GM12878 (cell line): Measurements from ENCODE around the gene HORMAD2. TPM values are rescaled to one million over a fixed set of nuclear protein-coding genes. Genes with fewer than 3 reads are reported as not detected.

Source experiments
- ATAC-seq: fragments of 200-7000 bp; cut with Tn5 transposase; 3 replicates; pipeline ENCODE4 v1.9.1; 2020; ENCODE audit warnings: mild to moderate bottlenecking, moderate library complexity
- BruUV-seq: library from RNA; stranded (reverse); fragments of 400-500 nt; replicated peaks from 2 replicates; lab custom pipeline; 2021; lab: Mats Ljungman, UMichigan
- CTCF ChIA-PET: fragments of 300-600 bp; sonication (Branson Sonifier 250); formaldehyde crosslinking; extraction: SDS; loops from one replicate; lab custom pipeline; 2021; ENCODE audit warnings: inconsistent platforms; lab: Yijun Ruan, JAX
- POLR2A ChIA-PET: fragments of 350-600 bp; formaldehyde crosslinking; extraction: SDS; loops from one replicate; lab custom pipeline; 2021; ENCODE audit warnings: inconsistent platforms; lab: Charles Lee
- RAD21 ChIA-PET: fragments of 300-600 bp; sonication (Branson Sonifier 250); formaldehyde crosslinking; loops from one replicate; lab custom pipeline; 2023; ENCODE audit warnings: antibody characterized with exemption; ENCODE audit not compliant: unreplicated experiment; lab: Charles Lee
- SMC1A ChIA-PET: fragments of 300-600 bp; sonication (Branson Sonifier 250); formaldehyde crosslinking; loops from one replicate; lab custom pipeline; 2023; ENCODE audit not compliant: unreplicated experiment, uncharacterized antibody; lab: Charles Lee
- DNase-seq: peaks from one replicate; pipeline ENCODE4 v3.0.0-alpha.2; 2011; ENCODE audit warnings: low read depth, low spot score
- FAIRE-seq: peaks from 3 replicates; lab custom pipeline; 2011; peaks lifted over from hg19 to GRCh38; lab: Jason Lieb, UNC
- H2AFZ ChIP-seq: 2 replicates; pipeline ENCODE4 v1.6.0; 2011; ENCODE audit warnings: low read depth, low read length, control low read depth; ENCODE audit not compliant: control insufficient read depth
- H3K27ac ChIP-seq: 2 replicates; pipeline ENCODE4 v1.5.1; 2011; ENCODE audit warnings: control low read depth; ENCODE audit not compliant: control insufficient read depth, insufficient read depth
- H3K27me3 ChIP-seq, 2 experiments: replicated peaks in 1 of 2; 2 replicates each; pipeline versions ENCODE4 v1.6.0 to v1.6.1; 2011; ENCODE audit warnings: low read length in 1 of 2; ENCODE audit not compliant: control insufficient read depth in 2 of 2, insufficient read depth in 2 of 2
- H3K36me3 ChIP-seq, 2 experiments: 2 replicates each; pipeline ENCODE4 v1.5.1; 2011; ENCODE audit warnings: low read length in 1 of 2; ENCODE audit not compliant: control insufficient read depth in 2 of 2, insufficient read depth in 2 of 2
- H3K4me1 ChIP-seq: 2 replicates; pipeline ENCODE4 v1.6.1; 2011; ENCODE audit warnings: mild to moderate bottlenecking, low read length, moderate library complexity, mixed read lengths; ENCODE audit not compliant: control insufficient read depth, insufficient read depth
- H3K4me2 ChIP-seq: 2 replicates; pipeline ENCODE4 v1.6.0; 2011; ENCODE audit warnings: control low read depth; ENCODE audit not compliant: control insufficient read depth, insufficient read depth
- H3K4me3 ChIP-seq: fragments of 200-600 bp; sonication (generic); 2 replicates; pipeline ENCODE4 v1.5.1; 2016
- H3K79me2 ChIP-seq: 2 replicates; pipeline ENCODE4 v1.6.0; 2011; ENCODE audit warnings: low read length; ENCODE audit not compliant: control insufficient read depth, insufficient read depth
- H3K9ac ChIP-seq: 2 replicates; pipeline ENCODE4 v1.8.0; 2011; ENCODE audit warnings: low read length, control low read depth, mixed read lengths; ENCODE audit not compliant: control insufficient read depth, insufficient read depth
- H3K9me3 ChIP-seq: replicated peaks from 3 replicates; pipeline ENCODE4 v1.5.1; 2011; ENCODE audit warnings: mild to moderate bottlenecking, low read length; ENCODE audit not compliant: control insufficient read depth, insufficient read depth
- H4K20me1 ChIP-seq: 2 replicates; pipeline ENCODE4 v1.6.0; 2011; ENCODE audit not compliant: control insufficient read depth, insufficient read depth
- BCL3 ChIP-seq: IDR thresholded peaks from 2 replicates; pipeline ENCODE4 v1.6.1; 2011; ENCODE audit warnings: borderline replicate concordance, low read depth, mild to moderate bottlenecking, moderate library complexity, low read length; ENCODE audit not compliant: insufficient read depth, poor library complexity, severe bottlenecking
- CBX3 ChIP-seq: fragments of 200-600 bp; sonication (generic); IDR thresholded peaks from 2 replicates; pipeline ENCODE4 v1.6.1; 2016; ENCODE audit warnings: low read depth, borderline replicate concordance
- CEBPB ChIP-seq, 2 experiments: fragments of 150-350 bp in 1 of 2; IDR thresholded peaks; 2 replicates each; pipeline ENCODE4 v1.6.1; 2012 to 2014; ENCODE audit warnings: low read depth in 2 of 2, low read length in 2 of 2, borderline replicate concordance in 1 of 2, inconsistent platforms in 1 of 2
- CHD2 ChIP-seq: IDR thresholded peaks from 2 replicates; pipeline ENCODE4 v1.6.1; 2011; ENCODE audit warnings: low read depth, low read length, improper control_type of control experiment, borderline replicate concordance
- CREB1 ChIP-seq: IDR thresholded peaks from 2 replicates; pipeline ENCODE4 v1.6.1; 2012; ENCODE audit warnings: low read depth, mild to moderate bottlenecking, inconsistent platforms
- CTCF ChIP-seq, 3 experiments: IDR thresholded peaks in 2 of 3; conservative IDR thresholded peaks in 1 of 3; 2 replicates each; pipeline ENCODE4 v1.5.1; 2011; ENCODE audit warnings: low read depth in 3 of 3, low read length in 3 of 3, mild to moderate bottlenecking in 3 of 3, control low read depth in 2 of 3, moderate library complexity in 2 of 3, inconsistent platforms in 1 of 3, mixed read lengths in 1 of 3; ENCODE audit not compliant: control insufficient read depth in 2 of 3, insufficient read depth in 1 of 3; ENCODE audit errors: extremely low read depth in 1 of 3
- ETV6 ChIP-seq, 2 experiments: fragments of 450-650 bp in 1 of 2; IDR thresholded peaks in 1 of 2; conservative IDR thresholded peaks in 1 of 2; 2 replicates each; pipeline ENCODE4 v1.6.1; 2014; ENCODE audit warnings: antibody characterized with exemption in 1 of 2, borderline replicate concordance in 1 of 2, low read depth in 1 of 2, mild to moderate bottlenecking in 1 of 2, moderate library complexity in 1 of 2
- HDAC6 ChIP-seq: fragments of 200-600 bp; sonication (generic); IDR thresholded peaks from one replicate; pipeline ENCODE4 v1.8.0; 2017; ENCODE audit warnings: antibody characterized with exemption; ENCODE audit not compliant: unreplicated experiment
- IKZF1 ChIP-seq: fragments of 450-650 bp; conservative IDR thresholded peaks from 2 replicates; pipeline ENCODE4 v1.6.1; 2017; ENCODE audit warnings: antibody characterized with exemption, mild to moderate bottlenecking
- JUND ChIP-seq: IDR thresholded peaks from 2 replicates; pipeline ENCODE4 v1.6.1; 2012; ENCODE audit warnings: low read depth, mild to moderate bottlenecking, low read length, improper control_type of control experiment, moderate library complexity
- NFIC ChIP-seq: IDR thresholded peaks from 2 replicates; pipeline ENCODE4 v1.6.1; 2012; ENCODE audit warnings: low read depth, mild to moderate bottlenecking, inconsistent platforms, low read length, moderate library complexity
- NFYA ChIP-seq: IDR thresholded peaks from 2 replicates; pipeline ENCODE4 v1.6.1; 2011; ENCODE audit warnings: low read depth, mild to moderate bottlenecking, low read length, improper control_type of control experiment, borderline replicate concordance
- PKNOX1 ChIP-seq: fragments of 450-650 bp; IDR thresholded peaks from 2 replicates; pipeline ENCODE4 v1.6.1; 2016; ENCODE audit warnings: mild to moderate bottlenecking
- RUNX3 ChIP-seq: IDR thresholded peaks from 2 replicates; pipeline ENCODE4 v1.6.1; 2012; ENCODE audit warnings: low read length, inconsistent platforms
- SMARCA5 ChIP-seq: fragments of 450-650 bp; IDR thresholded peaks from 2 replicates; pipeline ENCODE4 v1.6.1; 2017; ENCODE audit warnings: mild to moderate bottlenecking
- ZBTB4 ChIP-seq: fragments of 450-650 bp; formaldehyde crosslinking; IDR thresholded peaks from 2 replicates; pipeline ENCODE4 v1.4.0; 2022; ENCODE audit warnings: mild to moderate bottlenecking, moderate library complexity
- WGBS: methylation state at CpG from one replicate; pipeline ENCODE4 v1.1.6; 2016; ENCODE audit warnings: low lambda C conversion rate; ENCODE audit not compliant: insufficient replicate concordance, insufficient coverage; ENCODE audit errors: missing lambda C conversion rate; 5-methylcytosine and 5-hydroxymethylcytosine counted together
- in situ Hi-C: fragments of 300-500 bp; cut with MboI; formaldehyde crosslinking; loops from 9 replicates; pipeline ENCODE4 v1.14.3; 2018; ENCODE audit warnings: mixed read lengths
- intact Hi-C: fragments of 100-400 bp; cut with micrococcal nuclease; formaldehyde crosslinking; loops from one replicate; pipeline ENCODE4 v1.14.2; 2022; ENCODE audit not compliant: unreplicated experiment
- polyA plus RNA-seq, 11 experiments: library from polyadenylated mRNA; depleted of rRNA in 4 of 11; unstranded in 6 of 11; stranded (reverse) in 5 of 11; fragments of >200 nt; fragmentation: Nextera tagmentation in 4 of 11; fragmentation: Illumina TruSeq in 1 of 11; extraction: Ambion mirVana in 4 of 11; extraction: Trizol in 1 of 11; gene quantifications; 1 replicate in 1 of 11; 2 replicates in 10 of 11; pipeline versions ENCODE4 v1.2.1 to v1.2.3, GENCODE V29; 2011 to 2016; ENCODE audit warnings: inconsistent platforms in 2 of 11, missing spikeins in 2 of 11, low read depth in 1 of 11
- total RNA-seq, 4 experiments: library from RNA; depleted of rRNA in 3 of 4; stranded (reverse); fragments of >200 nt in 3 of 4; fragmentation: Illumina TruSeq in 1 of 4; extraction: Trizol in 1 of 4; gene quantifications; 2 replicates each; pipeline versions ENCODE4 v1.2.1 to v1.2.3, GENCODE V29; 2013 to 2021

Gene HORMAD2
- total and polyA plus RNA-seq, 10 of the 15 experiments (the other 5 are each of a cell fraction or from before 2014, with no cell fraction given): 0.07 to 0.13 TPM; not detected in 8

GRCh38 chr22:30117256-30117655 lies 37.0 kb downstream of the HORMAD2 start:
- no peaks in the 10 kb centered on the region for H3K36me3 ChIP-seq
- WGBS: 60% methylated on average over 3 of the region's 3 CpGs
- ChIA-PET RAD21 (no interaction called here), SMC1A (interaction anchor here (0.8 to 1.7 kb wide), 2 partner anchors 9 to 13 kb away, joined by 3 to 13 read pairs; no protein-coding TSS in a partner anchor), CTCF (interaction anchor here (1.1 to 7.6 kb wide), 3 partner anchors 8 to 138 kb away, joined by 6 to 59 read pairs (median 6); no protein-coding TSS in a partner anchor), POLR2A (no interaction called here)
- H3K27ac ChIP-seq: no peak overlapping the region
- FAIRE-seq (no peak), DNase-seq (no peak), ATAC-seq (no peak)
- BruUV-seq: no TSS peak
- no peaks in the 10 kb centered on the region for H3K4me1 ChIP-seq
- no peaks in the 10 kb centered on the region for H4K20me1 ChIP-seq
- H3K9me3 ChIP-seq: no peaks in the 10 kb centered on the region
- no peaks in the 10 kb centered on the region for H3K79me2 ChIP-seq
- H3K4me2 ChIP-seq: no peak overlapping the region
- no peak for TF ChIP-seq CTCF (IDR thresholded peaks at IDR 0.05 in 2 of 3, conservative IDR thresholded peaks at IDR 0.05 in 1 of 3; ENCODE audit: control insufficient read depth in 2 of 3, extremely low read depth in 1 of 3, insufficient read depth in 1 of 3, low read depth in 3 of 3, low read length in 3 of 3)
- no peak for TF ChIP-seq NFYA
- TF ChIP-seq CEBPB (IDR thresholded peaks at IDR 0.05; ENCODE audit: borderline replicate concordance in 1 of 2, low read depth in 2 of 2, low read length in 2 of 2): no peak
- TF ChIP-seq CHD2: no peak
- TF ChIP-seq IKZF1: no peak
- no peak for TF ChIP-seq SMARCA5
- no peak for TF ChIP-seq PKNOX1
- TF ChIP-seq BCL3: no peak
- no peak for TF ChIP-seq NFIC
- no peak for TF ChIP-seq CBX3
- TF ChIP-seq RUNX3: no peak
- TF ChIP-seq ZBTB4 (CRISPR knock-in tag): no peak
- TF ChIP-seq ETV6 (conservative IDR thresholded peaks at IDR 0.05 in 1 of 2, IDR thresholded peaks at IDR 0.05 in 1 of 2; ENCODE audit: borderline replicate concordance in 1 of 2, low read depth in 1 of 2): no peak
- no peak for TF ChIP-seq JUND
- no peak for TF ChIP-seq CREB1
- no peak for TF ChIP-seq HDAC6
- no peaks in the 10 kb centered on the region for H3K27me3 ChIP-seq
- no peak overlapping the region for H3K9ac ChIP-seq
- in situ Hi-C loops (no loop called here), intact Hi-C loops (no loop called here)
- no peak overlapping the region for H2AFZ ChIP-seq
- no peak overlapping the region for H3K4me3 ChIP-seq
